HEK293T (cell line): ENCODE data around the gene STIL.

Experiments
- ARNT ChIP-seq: fragments of 450-650 bp; IDR thresholded peaks from 2 replicates; pipeline ENCODE4 v1.6.1; 2017; ENCODE audit warnings: mild to moderate bottlenecking
- BHLHE40 ChIP-seq: fragments of 450-650 bp; IDR thresholded peaks from 2 replicates; pipeline ENCODE4 v1.6.1; 2016; ENCODE audit warnings: mild to moderate bottlenecking, moderate library complexity, borderline replicate concordance
- CTBP1 ChIP-seq: fragments of 450-650 bp; IDR thresholded peaks from 2 replicates; pipeline ENCODE4 v1.6.1; 2016; ENCODE audit warnings: borderline replicate concordance
- ELF4 ChIP-seq: fragments of 450-650 bp; IDR thresholded peaks from 2 replicates; pipeline ENCODE4 v1.6.1; 2017; ENCODE audit warnings: antibody characterized with exemption
- FOXK2 ChIP-seq: fragments of 450-650 bp; IDR thresholded peaks from 2 replicates; pipeline ENCODE4 v1.6.1; 2016; ENCODE audit warnings: mild to moderate bottlenecking
- FOXM1 ChIP-seq: fragments of 450-650 bp; IDR thresholded peaks from 2 replicates; pipeline ENCODE4 v1.6.1; 2017; ENCODE audit warnings: mild to moderate bottlenecking, borderline replicate concordance
- HDGF ChIP-seq: fragments of 450-650 bp; IDR thresholded peaks from 2 replicates; pipeline ENCODE4 v1.6.1; 2017; ENCODE audit warnings: antibody characterized with exemption, borderline replicate concordance
- LEF1 ChIP-seq: fragments of 450-650 bp; IDR thresholded peaks from 2 replicates; pipeline ENCODE4 v1.6.1; 2017; ENCODE audit warnings: mild to moderate bottlenecking, borderline replicate concordance
- NFRKB ChIP-seq: fragments of 450-650 bp; IDR thresholded peaks from 2 replicates; pipeline ENCODE4 v1.6.1; 2016; ENCODE audit warnings: mild to moderate bottlenecking, moderate library complexity
- PKNOX1 ChIP-seq: fragments of 450-650 bp; IDR thresholded peaks from 2 replicates; pipeline ENCODE4 v1.6.1; 2016
- SP1 ChIP-seq: fragments of 450-650 bp; IDR thresholded peaks from 2 replicates; pipeline ENCODE4 v1.6.1; 2017
- SUZ12 ChIP-seq: fragments of 450-650 bp; IDR thresholded peaks from 2 replicates; pipeline ENCODE4 v1.6.1; 2016; ENCODE audit warnings: mild to moderate bottlenecking
- ZNF384 ChIP-seq: fragments of 450-650 bp; IDR thresholded peaks from 2 replicates; pipeline ENCODE4 v1.6.1; 2016

GRCh38 chr1:47347735-47348134 is 33.8 kb upstream of the STIL start:
- TF ChIP-seq PKNOX1 (no peak), SP1 (no peak), ARNT (no peak), BHLHE40 (no peak), SUZ12 (no peak), LEF1 (no peak), FOXM1 (no peak), HDGF (no peak), NFRKB (no peak), ZNF384 (no peak), ELF4 (no peak), FOXK2 (no peak), CTBP1 (no peak)
